DND-41 (cell line): ENCODE results near the gene WFS1.
A peak's percentile ranks its signal among the peaks of the same experiment; 100 is the strongest.

Experiments used
- ATAC-seq: fragments of 200-7000 bp; cut with Tn5 transposase; 3 replicates; pipeline ENCODE4 v1.9.1; 2021; ENCODE audit warnings: low read depth; ENCODE audit not compliant: insufficient read depth
- DNase-seq: peaks from one replicate; pipeline ENCODE4 v3.0.0-alpha.2; 2020
- H2AFZ ChIP-seq: 2 replicates; pipeline ENCODE4 v1.6.0; 2012; ENCODE audit warnings: low read depth, low read length
- H3K27ac ChIP-seq: 2 replicates; pipeline ENCODE4 v1.5.1; 2012; ENCODE audit warnings: low read length, inconsistent platforms
- H3K27me3 ChIP-seq: fragments of 200-600 bp; sonication (generic); 2 replicates; pipeline ENCODE4 v1.6.0; 2012; ENCODE audit warnings: low read length, mild to moderate bottlenecking, inconsistent platforms; ENCODE audit not compliant: insufficient read depth, poor library complexity
- H3K36me3 ChIP-seq: 2 replicates; pipeline ENCODE4 v1.5.1; 2012; ENCODE audit warnings: low read length, inconsistent platforms; ENCODE audit not compliant: insufficient read depth
- H3K4me1 ChIP-seq: 2 replicates; pipeline ENCODE4 v1.5.1; 2012; ENCODE audit warnings: mild to moderate bottlenecking, low read length; ENCODE audit not compliant: insufficient read depth
- H3K4me2 ChIP-seq: 2 replicates; pipeline ENCODE4 v1.6.0; 2012; ENCODE audit warnings: mild to moderate bottlenecking, moderate library complexity, low read length, inconsistent platforms; ENCODE audit not compliant: insufficient read depth
- H3K4me3 ChIP-seq, 2 experiments: fragments of 200-600 bp in 1 of 2; shearing (Covaris generic) in 1 of 2; 2 replicates each; pipeline ENCODE4 v1.5.1; 2012 to 2016; ENCODE audit warnings: inconsistent platforms in 2 of 2, low read length in 2 of 2, mild to moderate bottlenecking in 2 of 2, low read depth in 1 of 2, moderate library complexity in 1 of 2
- H3K79me2 ChIP-seq: 2 replicates; pipeline ENCODE4 v1.6.0; 2012; ENCODE audit warnings: low read length, inconsistent platforms; ENCODE audit not compliant: insufficient read depth
- H3K9ac ChIP-seq: 2 replicates; pipeline ENCODE4 v1.6.0; 2012; ENCODE audit warnings: low read depth, mild to moderate bottlenecking, inconsistent platforms, low read length, moderate library complexity
- H3K9me3 ChIP-seq: 2 replicates; pipeline ENCODE4 v1.5.1; 2012; ENCODE audit warnings: low read length, moderate library complexity, mild to moderate bottlenecking, inconsistent platforms; ENCODE audit not compliant: insufficient read depth, severe bottlenecking
- H4K20me1 ChIP-seq: 2 replicates; pipeline ENCODE4 v1.6.0; 2012; ENCODE audit warnings: low read length; ENCODE audit not compliant: insufficient read depth
- EZH2 ChIP-seq: IDR thresholded peaks from 3 replicates; pipeline ENCODE4 v1.6.1; 2012; ENCODE audit warnings: borderline replicate concordance, low read depth, mild to moderate bottlenecking, moderate library complexity, low read length, inconsistent platforms; ENCODE audit not compliant: severe bottlenecking
- TF ChIP-seq, protein P1 (sequence below): IDR thresholded peaks from 2 replicates; pipeline ENCODE4 v1.5.1; 2012; ENCODE audit warnings: borderline replicate concordance, low read length, moderate library complexity, mild to moderate bottlenecking; ENCODE audit not compliant: poor library complexity, severe bottlenecking; ENCODE audit errors: extremely low read depth

WFS1 gene

DNA sequence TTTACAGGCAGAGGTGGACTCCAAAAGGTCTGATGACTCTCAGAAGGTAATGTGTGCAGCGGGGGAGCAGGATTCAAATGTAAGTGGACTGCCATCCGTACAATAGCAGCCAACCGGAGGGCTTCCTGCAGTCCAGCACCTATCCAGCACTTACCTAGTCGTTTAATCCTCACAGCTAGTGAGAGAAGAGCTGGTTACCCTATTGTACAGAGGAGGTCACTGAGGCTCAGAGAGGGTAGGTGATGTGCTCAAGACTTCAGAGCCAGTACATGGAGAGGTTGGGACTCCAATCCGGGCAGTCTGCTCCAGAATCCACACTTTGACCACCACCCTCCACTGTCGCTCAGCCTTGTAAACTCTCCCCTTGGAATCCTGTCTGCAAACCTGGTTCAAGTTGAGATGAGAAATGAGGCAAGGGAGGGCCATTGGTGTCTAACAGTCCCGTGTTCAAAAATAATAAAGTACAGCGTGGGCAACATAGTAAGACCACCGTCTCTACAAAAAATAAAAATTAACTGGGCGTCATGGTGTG, 46.8 kb upstream of the WFS1 start:
- Histone ChIP-seq H3K27me3 (no peaks in the 10 kb centered on the region), H3K9ac (no peak overlapping the region), H3K36me3 (no peaks in the 10 kb centered on the region), H3K9me3 (no peaks in the 10 kb centered on the region), H2AFZ (no peak overlapping the region), H3K79me2 (no peaks in the 10 kb centered on the region), H4K20me1 (peaks cover 13% of the 10 kb centered on the region; the same call in 1 of the 2 replicates), H3K4me2 (no peak overlapping the region), H3K4me1 (no peaks in the 10 kb centered on the region), H3K27ac (no peak overlapping the region), H3K4me3 (no peak overlapping the region)
- DNase-seq (no peak), ATAC-seq (no peak)
- no peak for TF ChIP-seq EZH2
- TF ChIP-seq, protein P1, sequence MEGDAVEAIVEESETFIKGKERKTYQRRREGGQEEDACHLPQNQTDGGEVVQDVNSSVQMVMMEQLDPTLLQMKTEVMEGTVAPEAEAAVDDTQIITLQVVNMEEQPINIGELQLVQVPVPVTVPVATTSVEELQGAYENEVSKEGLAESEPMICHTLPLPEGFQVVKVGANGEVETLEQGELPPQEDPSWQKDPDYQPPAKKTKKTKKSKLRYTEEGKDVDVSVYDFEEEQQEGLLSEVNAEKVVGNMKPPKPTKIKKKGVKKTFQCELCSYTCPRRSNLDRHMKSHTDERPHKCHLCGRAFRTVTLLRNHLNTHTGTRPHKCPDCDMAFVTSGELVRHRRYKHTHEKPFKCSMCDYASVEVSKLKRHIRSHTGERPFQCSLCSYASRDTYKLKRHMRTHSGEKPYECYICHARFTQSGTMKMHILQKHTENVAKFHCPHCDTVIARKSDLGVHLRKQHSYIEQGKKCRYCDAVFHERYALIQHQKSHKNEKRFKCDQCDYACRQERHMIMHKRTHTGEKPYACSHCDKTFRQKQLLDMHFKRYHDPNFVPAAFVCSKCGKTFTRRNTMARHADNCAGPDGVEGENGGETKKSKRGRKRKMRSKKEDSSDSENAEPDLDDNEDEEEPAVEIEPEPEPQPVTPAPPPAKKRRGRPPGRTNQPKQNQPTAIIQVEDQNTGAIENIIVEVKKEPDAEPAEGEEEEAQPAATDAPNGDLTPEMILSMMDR: no peak

- no peaks in the 10 kb centered on the region for H3K79me2 ChIP-seq
- H4K20me1 ChIP-seq: peaks cover 13% of the 10 kb centered on the region; the same call in 1 of the 2 replicates
- H3K4me2 ChIP-seq: no peak overlapping the region
- ATAC-seq (no peak), DNase-seq (no peak)
- H3K4me1 ChIP-seq: no peaks in the 10 kb centered on the region
- no peak overlapping the region for H3K9ac ChIP-seq
- no peak overlapping the region for H3K27ac ChIP-seq
- TF ChIP-seq, protein P1: no peak
- no peak for TF ChIP-seq EZH2
- no peak overlapping the region for H2AFZ ChIP-seq
- no peaks in the 10 kb centered on the region for H3K36me3 ChIP-seq
- H3K27me3 ChIP-seq: no peaks in the 10 kb centered on the region
- no peak overlapping the region for H3K4me3 ChIP-seq
- no peaks in the 10 kb centered on the region for H3K9me3 ChIP-seq
Measured at GRCh38 chr4:6224735-6225134, 44.9 kb upstream of the WFS1 start.

- Histone ChIP-seq H3K79me2 (no peaks in the 10 kb centered on the region), H3K27ac (no peak overlapping the region), H3K4me3 (no peak overlapping the region), H3K27me3 (no peaks in the 10 kb centered on the region), H3K36me3 (no peaks in the 10 kb centered on the region), H3K4me1 (no peaks in the 10 kb centered on the region), H3K9ac (no peak overlapping the region), H4K20me1 (peaks cover 13% of the 10 kb centered on the region), H3K9me3 (no peaks in the 10 kb centered on the region), H2AFZ (no peak overlapping the region), H3K4me2 (no peak overlapping the region)
- TF ChIP-seq, protein P1: no peak
- TF ChIP-seq EZH2: no peak
- DNase-seq (peak; percentile 64), ATAC-seq (peak; percentile 79)
Measured at GRCh38 chr4:6225469-6225868, 44.2 kb upstream of the WFS1 start.

DNA sequence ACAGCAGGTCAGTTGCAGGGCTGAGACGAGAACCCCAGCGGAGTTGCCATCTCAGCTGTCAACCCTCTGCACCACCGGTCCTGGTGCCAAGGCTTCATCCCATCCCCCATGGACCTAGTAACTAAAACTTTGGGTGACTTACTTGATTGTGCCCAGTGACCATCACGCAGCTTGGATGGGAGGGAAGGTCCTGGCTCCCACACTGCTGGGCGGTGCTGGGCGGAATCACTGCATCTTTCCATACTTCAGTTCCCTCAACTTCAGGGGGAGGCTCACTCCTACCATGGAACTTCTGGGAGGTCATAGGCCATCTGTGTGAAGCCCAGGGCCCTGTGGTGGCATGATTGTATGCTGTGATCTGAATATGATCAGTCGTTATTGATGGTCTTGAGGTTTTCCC, 43.1 kb upstream of the WFS1 start:
- Histone ChIP-seq H3K27me3 (no peaks in the 10 kb centered on the region), H3K4me2 (no peak overlapping the region)
- TF ChIP-seq, protein P1: no peak
- no peak for TF ChIP-seq EZH2

More for the DNA sequence above, 43.1 kb upstream of the WFS1 start:
- ATAC-seq (no peak), DNase-seq (no peak)
- no peaks in the 10 kb centered on the region for H3K9me3 ChIP-seq
- no peak overlapping the region for H2AFZ ChIP-seq
- H4K20me1 ChIP-seq: peaks cover 13% of the 10 kb centered on the region
- no peaks in the 10 kb centered on the region for H3K36me3 ChIP-seq
- no peaks in the 10 kb centered on the region for H3K4me1 ChIP-seq
- no peak overlapping the region for H3K9ac ChIP-seq
- H3K79me2 ChIP-seq: no peaks in the 10 kb centered on the region
- no peak overlapping the region for H3K27ac ChIP-seq
- no peak overlapping the region for H3K4me3 ChIP-seq
